GM18907 (cell line): ENCODE results near the gene TMPRSS13.
A peak's percentile ranks its signal among the peaks of the same experiment; 100 is the strongest.
"Not testable (repeated sequence)": the region's sequence is repeated elsewhere in the genome, so short reads cannot be mapped to it uniquely, and the experiment has no call there.

ENCODE experiments used
- ATAC-seq: cut with Tn5 transposase; IDR thresholded peaks from one replicate; pipeline ENCODE4 v1.9.1; 2021; ENCODE audit warnings: mild to moderate bottlenecking, moderate library complexity; ENCODE audit not compliant: unreplicated experiment

TMPRSS13 gene

GRCh38 chr11:117950993-117951961 is 22.1 kb upstream of the TMPRSS13 start:
- peak; percentile 45 for ATAC-seq

- no peak for ATAC-seq
These were observed 21.1 kb upstream of the TMPRSS13 start for GRCh38 chr11:117950301-117950700.

GRCh38 chr11:117949062-117949461 is 19.9 kb upstream of the TMPRSS13 start:
- no peak for ATAC-seq

- not testable (repeated sequence) for ATAC-seq
These were observed 19.3 kb upstream of the TMPRSS13 start for GRCh38 chr11:117948466-117948865.

GRCh38 chr11:117947751-117948150 is 18.5 kb upstream of the TMPRSS13 start:
- ATAC-seq: not testable (repeated sequence)

- peak; percentile 53 for ATAC-seq
These were observed 17.8 kb upstream of the TMPRSS13 start for GRCh38 chr11:117946842-117947526.

- ATAC-seq: no peak
These were observed 17.1 kb upstream of the TMPRSS13 start for GRCh38 chr11:117946156-117946841.

- ATAC-seq: peak; percentile 51
These were observed 16.0 kb upstream of the TMPRSS13 start for GRCh38 chr11:117945047-117945810.

GRCh38 chr11:117944554-117944953 is 15.4 kb upstream of the TMPRSS13 start:
- ATAC-seq: no peak

GRCh38 chr11:117941976-117942654 is 12.9 kb upstream of the TMPRSS13 start:
- no peak for ATAC-seq

- ATAC-seq: no peak
These were observed 12.0 kb upstream of the TMPRSS13 start for GRCh38 chr11:117941163-117941707.

- ATAC-seq: no peak
These were observed 11.5 kb upstream of the TMPRSS13 start for GRCh38 chr11:117940736-117941135.

GRCh38 chr11:117936973-117937372 is 7.8 kb upstream of the TMPRSS13 start:
- ATAC-seq: no peak

GRCh38 chr11:117934526-117935307 is 5.5 kb upstream of the TMPRSS13 start:
- ATAC-seq: no peak

- no peak for ATAC-seq
These were observed 4.7 kb upstream of the TMPRSS13 start for GRCh38 chr11:117933930-117934329.

GRCh38 chr11:117933475-117933874 is 4.3 kb upstream of the TMPRSS13 start:
- no peak for ATAC-seq

GRCh38 chr11:117932947-117933346 is 3.7 kb upstream of the TMPRSS13 start:
- no peak for ATAC-seq

GRCh38 chr11:117932426-117932825 is 3.2 kb upstream of the TMPRSS13 start:
- no peak for ATAC-seq

- peak; percentile 52 for ATAC-seq
These were observed 2.8 kb upstream of the TMPRSS13 start for GRCh38 chr11:117931971-117932370.
